ENCODE measurements around the gene RSRP1.
"Not testable (repeated sequence)": the region's sequence is repeated elsewhere in the genome, so short reads cannot be mapped to it uniquely, and the experiment has no call there.

The RSRP1 gene

DNA sequence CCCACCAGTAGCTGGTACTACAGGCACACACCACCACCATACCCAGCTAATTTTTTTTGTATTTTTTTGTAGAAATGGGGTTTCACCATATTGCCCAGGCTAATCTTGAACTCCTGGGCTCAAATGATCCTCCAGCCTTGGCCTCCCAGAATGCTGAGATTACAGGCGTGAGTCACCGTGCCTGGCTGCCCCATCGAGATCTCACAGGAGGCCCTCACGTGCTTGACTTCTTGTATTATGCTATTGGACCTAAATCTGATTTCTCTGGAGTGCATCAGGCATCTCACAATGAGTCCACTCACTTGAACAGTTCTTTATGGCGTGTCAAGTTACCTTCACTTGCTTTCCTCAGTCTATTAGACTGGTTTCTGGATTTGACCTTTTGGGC, 9.3 kb upstream of the RSRP1 start:
- DNase-seq (ENCODE audit: low spot score) = no peak

DNA sequence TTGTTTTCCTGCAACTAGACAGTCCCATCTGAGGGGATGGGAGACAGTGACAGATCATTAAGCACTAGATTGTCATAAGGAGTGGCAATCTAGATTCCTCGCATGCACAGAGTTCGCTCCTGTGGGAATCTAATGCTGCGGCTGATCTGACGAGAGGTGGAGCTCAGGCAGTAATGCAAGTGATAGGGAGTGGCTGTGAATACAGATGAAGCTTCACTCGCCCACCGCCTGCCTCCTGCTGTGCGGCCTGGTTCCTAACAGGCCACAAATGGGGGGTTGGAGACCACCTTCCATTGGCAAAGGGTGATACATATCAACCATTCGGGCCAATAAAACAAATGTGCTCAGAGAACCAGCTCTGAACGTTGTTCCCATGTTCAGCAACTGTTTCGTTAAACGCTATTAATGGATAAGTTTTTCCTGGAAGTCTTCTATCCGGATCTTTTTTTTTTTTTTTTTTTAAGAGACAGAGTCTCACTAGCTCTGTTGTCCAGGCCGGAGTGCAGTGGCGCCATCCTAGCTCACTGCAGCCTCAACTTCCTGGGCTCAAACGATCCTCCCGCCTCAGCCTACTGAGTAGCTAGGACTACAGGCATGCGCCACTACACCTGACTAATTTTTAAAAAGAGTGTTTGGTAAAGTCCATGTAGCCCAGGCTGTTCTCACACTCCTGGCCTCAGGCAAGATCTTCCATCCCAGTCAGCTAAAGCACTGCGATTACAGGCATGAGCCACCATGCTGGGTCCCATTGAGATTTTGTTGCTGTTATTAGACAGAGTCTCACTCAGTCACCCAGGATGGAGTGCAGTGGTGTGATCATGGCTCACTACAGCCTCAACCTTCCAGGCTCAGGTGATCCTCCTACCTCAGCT, 8.7 kb upstream of the RSRP1 start:
- DNase-seq (ENCODE audit: low spot score) = no peak

DNA sequence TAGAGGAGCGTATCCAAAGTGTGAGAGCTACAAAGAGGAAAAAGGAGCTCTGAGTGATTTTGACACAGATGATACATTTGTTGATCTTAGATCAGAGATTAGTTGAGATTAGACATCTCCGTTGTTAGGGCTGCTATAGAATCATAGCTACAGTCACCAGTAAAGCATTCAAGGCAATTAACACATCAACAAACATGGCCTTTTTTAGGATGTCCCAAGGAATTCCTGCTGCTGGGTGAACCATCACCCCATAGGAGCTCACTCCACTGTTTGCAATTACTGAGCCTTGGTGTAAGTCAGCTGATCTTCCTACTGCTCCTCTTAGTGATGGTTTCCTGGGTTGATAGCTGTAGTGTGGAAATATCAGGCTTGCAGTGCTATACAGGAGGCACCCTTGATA, 6.7 kb upstream of the RSRP1 start:
- DNase-seq (ENCODE audit: low spot score) = no peak

DNA sequence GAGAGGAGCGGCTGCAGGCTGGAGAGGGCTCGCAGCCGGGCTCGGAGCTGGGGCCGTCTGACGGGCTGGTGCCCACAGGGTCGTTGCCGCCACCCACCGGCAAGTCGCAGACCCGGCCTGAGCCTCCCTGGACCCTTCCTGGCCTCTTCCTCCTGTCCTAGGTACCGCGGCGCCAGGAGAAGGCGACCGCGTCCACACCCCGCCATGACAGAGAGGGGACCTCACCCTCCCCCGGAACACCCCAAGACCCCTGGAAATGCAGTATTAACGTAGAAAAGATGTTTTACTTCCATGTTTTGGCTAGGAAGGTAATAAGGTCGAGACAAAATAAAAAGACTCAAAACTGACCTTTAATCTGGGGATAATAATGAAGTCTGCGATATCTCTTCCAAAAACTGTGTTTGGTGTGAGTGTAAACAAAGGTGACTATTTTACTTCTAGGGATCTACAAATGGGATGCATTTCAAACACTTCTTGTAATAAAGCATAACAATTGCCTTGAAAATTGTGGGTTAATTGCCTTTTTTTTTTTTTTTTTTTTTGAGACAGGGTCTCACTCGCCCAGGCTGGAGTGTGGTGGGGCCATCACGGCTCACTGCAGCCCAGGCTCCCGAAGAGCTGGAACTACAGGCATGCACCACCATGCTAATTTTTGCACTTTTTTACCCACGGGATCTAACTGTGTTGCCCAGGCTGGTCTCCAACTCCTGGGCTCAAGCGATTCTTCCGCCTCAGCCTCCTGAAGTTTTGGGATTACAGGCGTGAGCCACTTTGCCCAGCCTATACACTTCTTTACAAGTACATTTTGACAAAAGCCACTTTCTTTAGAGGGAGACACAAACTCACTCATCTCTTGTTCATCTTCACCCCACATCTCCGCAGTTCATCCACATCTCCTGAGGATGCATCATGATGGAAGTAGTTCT, 838 bp upstream of the RSRP1 start:
- DNase-seq (ENCODE audit: low spot score) = no peak

DNA sequence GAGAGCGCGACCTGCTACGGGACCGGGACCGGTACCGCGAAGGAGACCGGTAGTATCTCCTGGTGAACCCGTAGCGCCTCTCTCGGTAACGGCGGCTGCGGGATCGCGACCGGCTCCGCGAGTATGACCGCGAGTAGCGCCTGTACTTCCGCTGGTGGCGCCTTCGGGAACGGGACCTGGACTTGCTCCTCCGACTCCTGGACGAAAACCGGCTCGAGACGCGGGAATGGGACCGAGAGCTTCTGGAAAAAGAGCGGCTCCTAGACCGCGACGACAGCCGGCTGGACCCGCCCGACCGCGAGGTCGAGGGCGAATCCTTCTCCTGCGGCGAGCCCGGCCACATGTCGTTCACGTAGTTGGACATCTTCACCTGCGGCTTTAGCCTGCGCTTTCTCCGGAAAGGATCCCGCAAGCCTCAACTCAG, 642 bp downstream of the RSRP1 start:
- DNase-seq (ENCODE audit: low spot score) = no peak

DNA sequence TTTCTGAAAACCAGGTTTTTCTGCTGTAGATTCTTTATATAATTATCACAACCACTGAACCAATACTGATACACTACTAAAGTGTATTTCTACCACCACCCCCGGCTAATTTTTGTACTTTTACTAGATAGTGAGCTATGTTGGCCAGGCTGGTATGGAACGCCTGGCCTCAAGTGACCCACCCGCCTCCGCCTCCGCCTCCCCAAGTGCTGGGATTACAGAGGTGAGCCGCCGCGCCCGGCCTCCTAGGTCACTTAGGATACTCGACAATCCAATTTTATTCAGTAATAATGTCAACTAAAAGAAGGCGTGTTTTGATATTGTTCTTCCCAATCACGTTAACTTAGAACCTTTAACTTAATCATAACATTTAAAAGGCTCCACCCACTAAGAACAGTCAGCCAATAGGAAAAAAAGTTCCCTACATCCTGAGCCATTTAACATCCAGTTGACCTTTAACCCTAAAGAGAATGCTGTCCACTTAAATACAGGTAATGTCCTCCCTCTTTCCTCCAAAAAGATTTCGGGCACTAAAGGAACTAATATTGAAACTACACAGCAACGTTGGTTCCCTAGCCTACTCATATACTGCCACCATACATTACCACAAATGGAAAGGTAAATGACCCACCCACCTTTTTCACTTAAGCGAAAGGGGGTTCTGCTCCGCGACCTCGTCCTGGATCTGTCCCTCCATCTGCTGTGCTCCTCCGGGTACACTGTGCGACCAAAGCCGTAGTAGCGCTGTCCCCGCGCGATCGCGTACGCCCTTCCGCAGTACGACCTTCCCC, 1.2 kb downstream of the RSRP1 start:
- no peak for DNase-seq (ENCODE audit: low spot score)

DNA sequence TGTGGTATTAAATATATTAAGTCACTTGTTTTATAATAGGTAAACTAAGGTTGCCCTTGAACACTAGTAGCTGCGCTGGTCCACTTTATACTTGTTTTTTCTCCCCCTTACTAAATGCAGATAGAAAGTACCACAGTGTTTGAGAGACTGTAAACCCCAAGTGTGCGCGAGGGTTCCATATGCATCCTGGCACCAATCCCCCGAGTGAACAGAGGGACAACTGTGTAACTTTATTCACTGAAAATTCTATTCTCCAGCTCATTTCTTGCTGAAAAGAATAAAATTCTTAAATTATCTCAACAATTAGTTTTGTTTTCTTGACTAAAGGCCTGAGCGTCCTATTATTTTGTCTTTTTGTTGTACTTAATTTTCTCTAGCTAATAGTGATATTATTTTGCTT, 1.9 kb downstream of the RSRP1 start:
- peak; percentile 52 for DNase-seq (ENCODE audit: low spot score)

DNA sequence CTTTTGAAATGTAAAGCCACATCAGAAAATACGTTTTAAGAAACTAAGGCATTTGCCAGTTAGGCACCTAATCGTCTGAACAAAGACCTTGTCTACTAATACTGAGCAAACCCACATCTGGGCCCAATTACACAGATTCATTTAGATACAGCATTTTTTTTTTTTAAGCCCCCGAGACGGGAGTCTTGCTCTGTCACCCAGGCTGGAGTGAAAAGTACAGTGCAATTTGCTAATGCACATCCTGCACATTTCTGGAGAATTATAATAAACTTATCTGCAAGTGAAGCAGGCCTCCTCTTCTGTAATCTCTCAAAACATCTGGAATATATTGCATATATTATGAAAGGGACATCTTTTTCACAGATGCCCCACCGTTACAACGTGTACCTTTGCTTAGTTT, 3.3 kb downstream of the RSRP1 start:
- DNase-seq (ENCODE audit: low spot score) = no peak

DNA sequence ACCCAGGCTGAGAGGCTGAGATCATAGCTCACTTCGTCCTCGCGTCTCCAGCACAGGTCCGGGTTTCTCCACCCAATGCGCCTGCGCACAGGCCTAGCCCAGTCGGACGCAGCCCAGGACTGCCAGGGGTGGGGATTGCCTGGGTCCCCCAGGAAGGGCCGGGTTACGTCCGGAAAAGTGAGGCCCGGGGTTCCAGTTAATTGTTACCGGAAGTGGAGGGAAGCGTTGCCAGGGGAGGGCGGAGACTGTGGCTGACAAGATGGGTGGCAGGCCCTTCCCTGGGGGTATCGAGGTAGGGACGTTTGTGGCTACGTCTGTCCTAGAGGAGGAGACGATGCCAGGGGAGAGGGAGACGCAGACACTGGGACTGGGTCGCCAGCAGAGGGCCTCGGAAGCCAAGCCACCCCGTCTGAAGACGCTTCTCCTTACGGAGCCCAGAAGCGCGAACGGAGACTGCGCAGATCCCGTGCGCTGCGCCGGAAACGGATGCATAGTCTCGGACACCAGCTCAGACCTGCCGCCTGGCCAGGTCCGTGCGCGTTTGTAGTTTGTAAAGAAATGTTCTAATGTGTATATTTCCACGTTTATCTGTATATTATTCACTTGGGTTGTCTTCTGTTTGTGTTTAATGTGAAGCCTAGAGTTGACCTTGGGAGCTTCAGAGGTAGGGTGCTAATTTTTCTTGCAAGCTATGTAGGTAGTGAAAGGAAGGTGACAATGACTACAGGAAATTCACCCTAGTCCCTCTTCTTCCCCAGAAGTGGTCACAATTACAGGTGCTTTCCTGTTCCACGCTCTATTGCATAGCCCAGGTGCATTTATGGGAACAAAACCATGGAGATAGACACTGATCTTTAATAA, 7.3 kb downstream of the RSRP1 start:
- peak; percentile 80 for DNase-seq (ENCODE audit: low spot score)

DNA sequence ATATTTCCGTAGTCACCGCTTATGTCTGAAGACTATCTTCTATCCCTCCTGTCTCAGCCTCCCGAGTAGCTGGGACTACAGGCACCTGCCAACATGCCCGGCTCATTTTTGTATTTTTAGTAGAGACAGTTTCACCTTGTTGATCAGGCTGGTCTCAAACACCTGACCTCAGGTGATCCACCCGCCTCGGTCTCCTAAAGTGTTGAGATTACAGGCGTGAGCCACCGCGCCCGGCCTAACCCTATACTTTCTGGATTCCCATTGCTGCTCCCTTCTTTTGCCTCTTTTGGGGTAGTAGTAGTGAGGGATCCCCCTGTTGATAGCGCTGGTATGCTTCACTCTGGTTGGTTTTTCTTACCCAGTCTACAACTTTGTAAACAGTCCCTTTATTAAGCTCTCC, 9.2 kb downstream of the RSRP1 start:
- DNase-seq (ENCODE audit: low spot score) = no peak

DNA sequence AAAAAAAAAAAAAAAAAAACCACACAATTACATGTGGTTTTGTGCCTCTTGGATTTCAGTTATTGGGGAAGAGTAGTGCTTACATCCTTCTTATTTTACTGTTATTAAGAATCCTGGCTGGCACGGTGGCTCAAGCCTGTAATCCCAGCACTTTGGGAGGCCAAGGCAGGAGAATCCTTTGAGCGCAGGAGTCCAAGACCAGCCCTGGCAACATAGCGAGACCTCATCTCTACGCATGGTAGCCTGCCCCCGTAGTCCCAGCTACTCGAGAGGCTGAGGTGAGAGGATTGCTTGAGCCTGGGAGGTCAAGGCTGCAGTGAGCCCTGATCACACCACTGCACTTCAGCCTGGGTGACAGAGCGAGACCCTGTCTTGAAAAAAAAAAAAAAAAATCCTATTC, 11.0 kb downstream of the RSRP1 start:
- not testable (repeated sequence) for DNase-seq (ENCODE audit: low spot score)

DNA sequence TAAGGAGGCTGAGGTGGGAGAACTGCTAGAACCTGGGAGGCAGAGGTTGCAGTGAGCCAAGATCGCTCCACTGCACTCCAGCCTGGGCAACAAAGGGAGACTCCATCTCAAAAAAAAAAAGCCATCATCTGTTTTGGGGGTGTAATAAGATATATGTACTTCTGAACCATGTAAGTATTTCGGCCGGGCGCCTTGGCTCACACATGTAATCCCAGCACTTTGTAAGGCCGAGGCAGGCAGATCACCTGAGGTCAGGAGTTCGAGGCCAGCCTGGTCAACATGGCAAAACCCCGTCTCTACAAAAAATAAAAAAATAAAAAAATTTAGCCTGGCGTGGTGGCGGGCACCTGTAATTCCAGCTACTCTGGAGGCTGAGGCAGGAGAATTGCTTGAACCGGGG, 11.8 kb downstream of the RSRP1 start:
- DNase-seq (ENCODE audit: low spot score) = not testable (repeated sequence)

DNA sequence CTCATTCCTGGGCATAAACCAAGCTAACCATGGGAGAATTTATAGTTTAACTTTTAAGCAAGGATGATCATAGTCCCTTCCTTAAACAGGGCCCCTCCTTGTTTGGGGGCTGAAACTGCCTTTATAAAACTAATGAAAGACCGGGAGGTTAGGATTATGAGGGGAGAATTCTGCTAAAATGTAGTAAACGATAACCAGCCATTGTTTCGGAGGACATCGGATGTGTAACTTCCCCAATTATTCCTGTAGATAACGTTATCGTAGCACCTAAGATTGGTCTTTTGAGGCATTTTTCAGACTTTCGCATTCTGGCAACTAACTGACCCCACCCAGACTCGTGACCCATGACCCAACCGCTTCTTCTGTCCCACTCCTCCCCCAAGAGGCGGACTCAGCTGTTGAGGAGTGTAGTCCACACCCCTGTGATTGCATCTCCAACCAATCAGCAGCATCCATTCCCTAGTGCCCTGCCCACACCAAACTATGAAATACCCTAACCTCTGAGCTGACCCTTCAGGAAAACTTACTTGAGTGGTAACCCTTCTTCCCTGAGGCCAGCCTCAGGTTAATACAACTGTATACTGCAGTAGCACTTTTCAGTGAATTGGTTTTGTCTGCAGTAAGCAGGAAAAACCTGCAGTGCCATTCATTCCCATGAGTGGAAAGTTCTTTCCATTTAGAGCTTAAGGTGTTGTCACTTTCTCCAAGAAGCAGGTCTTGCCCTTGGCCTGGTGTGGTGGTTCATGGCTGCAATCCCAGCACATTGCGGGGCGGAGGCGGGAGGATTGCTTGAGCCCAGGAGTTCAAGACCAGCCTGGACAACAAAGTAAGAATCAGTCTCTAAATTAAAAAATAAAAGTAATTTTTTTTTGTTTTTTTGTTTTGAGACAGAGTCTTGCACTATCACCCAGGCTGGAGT, 14.1 kb downstream of the RSRP1 start:
- DNase-seq (ENCODE audit: low spot score) = peak; percentile 91

DNA sequence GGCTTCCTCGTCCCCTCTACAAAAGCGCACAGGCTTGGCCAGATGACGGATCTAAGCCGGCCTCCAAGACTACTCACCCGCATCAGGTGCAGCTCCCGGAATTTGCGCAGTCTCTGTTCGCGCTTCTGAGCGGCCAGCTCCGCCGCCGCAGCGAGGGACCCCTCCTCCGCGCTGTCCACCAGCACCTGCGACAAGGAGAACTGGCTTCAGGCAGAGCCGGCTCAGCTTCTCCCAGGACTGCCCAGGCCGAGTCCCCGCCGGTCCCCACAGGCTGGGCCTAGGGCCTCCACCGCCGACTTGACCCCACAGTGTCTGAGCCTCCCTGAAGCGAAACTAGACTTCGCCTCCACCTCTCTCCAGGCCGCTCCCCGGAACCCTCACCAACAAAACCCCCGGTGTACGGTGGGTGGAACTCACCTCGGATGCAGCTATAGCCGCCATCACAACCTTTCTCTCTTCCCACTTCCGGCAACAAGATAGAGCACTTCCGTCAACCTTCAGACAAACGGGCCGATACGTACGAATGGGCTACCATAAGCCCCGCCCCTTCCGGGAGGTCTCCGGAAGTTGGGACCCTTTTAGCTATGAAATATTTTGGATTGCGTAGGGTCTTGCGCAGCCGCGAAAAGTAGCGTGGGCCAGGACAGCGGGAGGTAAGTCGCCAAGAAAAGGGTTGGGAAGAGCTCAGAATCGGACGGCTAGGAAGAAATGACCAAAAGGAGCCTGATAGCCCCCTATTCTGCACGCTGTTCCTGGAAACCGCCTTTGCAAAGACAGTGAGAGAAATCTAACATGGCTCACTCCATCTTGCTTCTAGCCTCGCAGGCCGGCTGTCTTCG, 15.0 kb downstream of the RSRP1 start, which contains the start of gene SYF2:
SYF2 (minus strand) TSS at position 476 of the 839 bp plus-strand sequence; CDS start at position 441, 35 bp downstream.
- peak; percentile 96 for DNase-seq (ENCODE audit: low spot score)

DNA sequence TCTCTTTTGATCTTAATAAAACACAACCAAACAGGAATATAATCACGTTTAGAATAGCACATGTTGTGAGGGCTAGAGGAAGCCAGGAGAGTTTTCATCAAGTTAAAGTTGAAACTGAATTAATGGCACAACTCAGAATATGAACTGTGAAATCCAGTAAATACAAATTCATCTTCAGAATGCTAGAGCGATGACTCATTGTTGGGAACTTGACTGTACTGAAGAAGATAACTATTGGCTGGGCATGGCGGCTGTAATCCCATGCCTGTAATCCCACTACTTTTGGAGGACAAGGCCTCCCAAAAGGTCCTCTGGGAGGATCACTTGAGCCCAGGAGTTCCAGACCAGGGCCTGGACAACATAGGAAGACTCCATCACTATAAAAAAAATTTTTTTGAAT, 23.8 kb downstream of the RSRP1 start:
- DNase-seq (ENCODE audit: low spot score) = no peak

DNA sequence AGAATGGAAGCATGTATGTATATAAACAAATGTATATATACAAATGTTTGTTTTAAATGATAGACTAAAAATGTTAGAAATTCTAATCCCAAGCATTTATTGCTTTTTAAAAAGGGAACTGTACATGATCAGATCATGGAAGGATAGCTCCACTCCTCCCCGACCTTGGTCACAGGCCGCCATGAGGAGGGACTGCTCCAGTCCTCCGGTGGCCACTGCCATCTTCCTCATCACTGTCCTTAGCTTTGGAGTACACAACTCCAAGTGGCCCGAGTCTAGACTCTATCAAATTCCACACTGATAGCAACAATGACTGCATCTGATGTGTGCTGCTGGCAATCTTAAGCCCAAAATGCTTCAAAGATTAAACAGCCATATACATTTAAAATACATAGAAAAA, 24.6 kb downstream of the RSRP1 start:
- DNase-seq (ENCODE audit: low spot score) = no peak

DNA sequence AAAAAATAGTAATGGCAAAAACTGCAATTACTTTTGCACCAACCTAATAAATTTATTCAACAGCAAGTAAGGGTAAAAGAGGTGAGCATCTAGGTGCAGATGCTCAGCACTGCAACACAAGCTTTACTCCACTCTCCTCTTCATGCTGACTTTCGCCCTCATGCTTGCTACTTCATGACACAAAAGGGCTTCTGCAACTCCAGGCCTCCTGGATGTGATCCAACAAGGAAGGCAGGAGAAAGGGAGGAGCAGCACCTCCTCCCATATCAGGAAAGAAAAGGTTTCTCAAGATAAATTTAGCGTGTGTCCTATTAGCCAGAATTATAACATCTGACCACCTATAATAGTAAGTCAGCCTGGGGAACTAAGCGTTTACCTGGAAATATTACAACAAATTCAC, 26.6 kb downstream of the RSRP1 start:
- no peak for DNase-seq (ENCODE audit: low spot score)

DNA sequence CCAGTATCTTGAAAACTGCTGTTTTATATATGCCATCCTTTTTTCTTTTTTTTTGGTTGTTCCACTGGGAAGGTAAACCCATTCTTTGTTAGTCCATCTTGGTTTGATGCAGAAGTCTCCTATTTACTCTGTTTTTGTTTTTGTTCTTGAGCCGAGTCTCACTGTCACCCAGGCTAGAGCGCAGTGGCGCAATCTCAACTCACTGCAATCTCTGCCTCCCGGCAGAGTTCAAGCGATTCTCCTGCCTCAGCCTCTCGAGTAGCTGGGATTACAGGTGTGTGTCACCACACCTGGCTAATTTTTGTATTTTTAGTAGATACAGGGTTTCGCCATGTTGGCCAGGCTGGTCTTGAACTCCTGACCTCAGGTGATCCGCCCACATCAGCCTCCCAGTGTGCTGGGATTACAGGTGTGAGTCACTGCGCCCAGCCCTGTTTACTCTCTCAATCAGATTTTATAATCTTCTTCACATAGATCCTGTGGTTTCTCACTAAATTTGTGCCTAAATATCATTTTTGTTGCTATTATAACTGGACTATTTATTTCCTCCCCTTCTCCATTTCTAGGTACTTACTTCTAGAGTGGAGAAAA, 27.5 kb downstream of the RSRP1 start:
- DNase-seq (ENCODE audit: low spot score) = no peak

Data from pons (tissue), 1 donor.